Activated naive CD8-positive, alpha-beta T cell treated with anti-CD3 and anti-CD28 coated beads for 36 hours (primary cell): ENCODE results near the gene OR2L8. TPM values are rescaled to one million over a fixed set of nuclear protein-coding genes. Genes with fewer than 3 reads are reported as not detected.
A peak's percentile ranks its signal among the peaks of the same experiment; 100 is the strongest.

Experiments
- DNase-seq: peaks from one replicate; pipeline ENCODE4 v3.0.0; 2021
- H3K27ac Mint-ChIP-seq: one replicate; pipeline ENCODE4 v1.8.0; 2022; ENCODE audit warnings: mild to moderate bottlenecking, moderate library complexity, mixed read lengths
- H3K27me3 Mint-ChIP-seq: one replicate; pipeline ENCODE4 v1.8.0; 2022; ENCODE audit warnings: mild to moderate bottlenecking, mixed read lengths
- H3K36me3 Mint-ChIP-seq: one replicate; pipeline ENCODE4 v1.8.0; 2021; ENCODE audit warnings: mild to moderate bottlenecking, mixed read lengths
- H3K4me1 Mint-ChIP-seq: one replicate; pipeline ENCODE4 v1.8.0; 2021; ENCODE audit warnings: mixed read lengths
- H3K4me3 Mint-ChIP-seq: one replicate; pipeline ENCODE4 v1.8.0; 2022; ENCODE audit warnings: mild to moderate bottlenecking, moderate library complexity, mixed read lengths
- H3K9me3 Mint-ChIP-seq: one replicate; pipeline ENCODE4 v1.8.0; 2022; ENCODE audit warnings: mixed read lengths
- total RNA-seq, 2 experiments: library from RNA; stranded (reverse); gene quantifications; one replicate each; pipeline ENCODE4 v1.2.3, GENCODE V29; 2021

OR2L8 gene
- total RNA-seq, 2 experiments from 2014 or later: not detected

DNA sequence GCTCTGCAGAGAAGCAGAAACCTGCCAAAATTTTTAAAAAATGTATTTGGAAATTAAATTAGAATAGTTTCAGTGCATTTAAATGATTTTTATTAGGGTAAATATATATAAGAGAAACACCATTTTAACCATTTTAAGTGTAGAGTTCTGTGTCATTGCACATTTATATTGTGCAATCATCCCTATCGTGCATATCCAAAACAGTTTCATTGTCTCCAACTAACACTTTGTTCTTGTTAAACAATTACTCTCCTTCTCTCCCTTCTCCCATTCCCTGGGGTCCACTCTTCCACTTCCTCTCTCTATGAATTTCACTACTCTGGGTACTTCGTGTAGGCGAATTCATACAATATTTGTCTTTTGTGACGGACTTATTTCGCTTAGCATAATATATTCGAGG lies 6.0 kb upstream of the OR2L8 start:
- no peak for DNase-seq
- no peak overlapping the region for H3K27ac Mint-ChIP-seq
- peaks cover 2% of the 10 kb centered on the region for H3K36me3 Mint-ChIP-seq
- no peak overlapping the region for H3K4me3 Mint-ChIP-seq
- H3K4me1 Mint-ChIP-seq: no peaks in the 10 kb centered on the region
- peaks cover 5% of the 10 kb centered on the region for H3K9me3 Mint-ChIP-seq
- no peaks in the 10 kb centered on the region for H3K27me3 Mint-ChIP-seq

DNA sequence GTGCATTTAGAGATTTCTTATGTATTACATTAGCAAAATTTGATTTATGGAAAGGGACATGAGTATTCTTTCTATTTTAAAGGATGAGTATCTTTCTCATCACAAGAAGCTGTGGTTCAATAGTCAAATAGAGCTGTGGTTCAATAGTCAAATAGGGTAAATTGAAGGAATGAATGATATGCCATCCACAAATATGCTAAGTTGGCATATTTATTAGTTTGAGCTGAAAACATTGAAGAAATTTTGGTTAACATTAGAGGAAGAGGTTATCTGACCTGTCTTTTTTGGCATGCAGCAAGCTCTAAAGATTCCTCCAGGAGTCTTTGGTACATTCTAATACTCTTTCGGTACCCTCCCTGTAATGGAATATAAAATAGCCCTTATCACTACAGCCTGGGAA lies 4.8 kb downstream of the OR2L8 start:
- Mint-ChIP-seq H3K4me3 (no peak overlapping the region), H3K36me3 (peaks cover 2% of the 10 kb centered on the region), H3K9me3 (peaks cover 11% of the 10 kb centered on the region), H3K4me1 (no peaks in the 10 kb centered on the region), H3K27ac (no peak overlapping the region), H3K27me3 (peaks cover 3% of the 10 kb centered on the region)
- DNase-seq: no peak

DNA sequence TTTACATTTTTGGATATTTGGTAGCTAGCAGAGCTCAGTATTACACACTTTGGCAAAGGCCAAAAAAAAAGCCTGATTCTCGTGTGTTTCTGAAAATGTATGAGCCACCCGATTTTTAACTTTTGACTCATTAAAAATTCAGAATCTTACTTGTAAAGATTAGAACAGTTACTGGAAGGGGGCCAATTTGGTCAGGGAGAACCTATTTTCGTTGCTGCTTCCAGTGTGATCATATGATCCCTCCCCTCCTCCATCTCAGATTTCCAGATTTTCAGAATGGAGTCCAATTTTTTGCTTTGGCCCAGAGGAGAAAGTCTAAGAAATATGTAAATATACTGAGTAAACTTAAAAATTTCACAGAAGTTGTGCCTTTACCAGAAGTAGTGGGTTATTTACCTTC lies 13.1 kb downstream of the OR2L8 start:
- DNase-seq: no peak
- no peaks in the 10 kb centered on the region for H3K27me3 Mint-ChIP-seq
- peaks cover 10% of the 10 kb centered on the region for H3K9me3 Mint-ChIP-seq

DNA sequence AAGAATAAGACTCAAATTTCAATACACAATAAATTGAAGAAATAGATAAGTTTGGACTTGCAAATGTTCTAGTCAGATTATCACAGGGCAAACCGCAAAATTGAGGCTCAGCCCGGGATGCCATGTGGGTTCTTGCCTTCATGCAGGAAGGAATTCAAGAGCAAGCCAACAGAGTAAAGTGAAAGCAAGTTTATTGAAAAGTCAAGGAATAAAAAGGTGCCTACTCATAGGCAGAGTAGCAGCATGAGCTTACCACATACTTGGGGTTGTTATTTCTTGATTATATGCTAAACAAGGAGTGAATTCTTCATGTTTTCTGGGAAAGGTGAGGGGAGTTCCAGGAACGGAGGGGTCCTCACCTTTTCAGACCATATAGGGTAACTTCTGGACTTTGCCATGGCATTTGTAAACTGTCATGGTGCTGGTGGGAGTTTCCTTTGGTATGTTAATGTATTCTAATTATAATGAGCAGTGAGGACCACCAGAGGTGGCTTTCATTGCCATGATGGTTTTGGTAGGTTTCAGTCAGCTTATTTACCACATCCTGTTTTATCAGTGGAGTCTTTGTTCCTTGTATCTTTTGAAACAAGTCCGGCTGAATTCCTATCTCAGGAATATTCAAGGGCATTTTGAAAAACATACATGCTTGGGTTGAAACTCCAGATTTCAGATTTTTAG lies 14.4 kb downstream of the OR2L8 start:
- Mint-ChIP-seq H3K9me3 (peaks cover 4% of the 10 kb centered on the region), H3K4me1 (peaks cover 4% of the 10 kb centered on the region), H3K27me3 (peaks cover 4% of the 10 kb centered on the region), H3K4me3 (no peak overlapping the region), H3K27ac (no peak overlapping the region), H3K36me3 (peaks cover 2% of the 10 kb centered on the region)
- peak; percentile 8 for DNase-seq

More for the DNA sequence above, 13.1 kb downstream of the OR2L8 start:
- Mint-ChIP-seq H3K4me1 (peaks cover 2% of the 10 kb centered on the region), H3K27ac (no peak overlapping the region), H3K36me3 (peaks cover 2% of the 10 kb centered on the region), H3K4me3 (no peak overlapping the region)

GRCh38 chr1:247964933-247965332 lies 16.3 kb downstream of the OR2L8 start, which contains the start of gene OR2AK2:
TSS of gene OR2AK2 (plus strand) at chr1:247965233. CDS start at chr1:247965377, 144 bp downstream.
- H3K4me3 Mint-ChIP-seq: no peak within 1 kb of the TSS
- H3K36me3 Mint-ChIP-seq: peaks cover 7% of the 10 kb centered on the region
- H3K4me1 Mint-ChIP-seq: peaks cover 4% of the 10 kb centered on the region
- H3K27me3 Mint-ChIP-seq: peaks cover 4% of the 10 kb centered on the region
- DNase-seq: no peak
- peaks cover 5% of the 10 kb centered on the region for H3K9me3 Mint-ChIP-seq
- no peak within 1 kb of the TSS for H3K27ac Mint-ChIP-seq

- H3K27ac Mint-ChIP-seq: no peak overlapping the region
- peaks cover 5% of the 10 kb centered on the region for H3K9me3 Mint-ChIP-seq
- peaks cover 4% of the 10 kb centered on the region for H3K27me3 Mint-ChIP-seq
- H3K4me3 Mint-ChIP-seq: no peak overlapping the region
- peaks cover 5% of the 10 kb centered on the region for H3K36me3 Mint-ChIP-seq
- no peak for DNase-seq
- H3K4me1 Mint-ChIP-seq: peaks cover 4% of the 10 kb centered on the region
These were observed 18.0 kb downstream of the OR2L8 start for GRCh38 chr1:247966532-247967204.

- no peak for DNase-seq
- Mint-ChIP-seq H3K27me3 (no peaks in the 10 kb centered on the region), H3K27ac (no peak overlapping the region), H3K4me3 (no peak overlapping the region), H3K9me3 (no peaks in the 10 kb centered on the region), H3K36me3 (peaks cover 1% of the 10 kb centered on the region), H3K4me1 (no peaks in the 10 kb centered on the region)
These were observed 44.3 kb downstream of the OR2L8 start for GRCh38 chr1:247992986-247993385.

DNA sequence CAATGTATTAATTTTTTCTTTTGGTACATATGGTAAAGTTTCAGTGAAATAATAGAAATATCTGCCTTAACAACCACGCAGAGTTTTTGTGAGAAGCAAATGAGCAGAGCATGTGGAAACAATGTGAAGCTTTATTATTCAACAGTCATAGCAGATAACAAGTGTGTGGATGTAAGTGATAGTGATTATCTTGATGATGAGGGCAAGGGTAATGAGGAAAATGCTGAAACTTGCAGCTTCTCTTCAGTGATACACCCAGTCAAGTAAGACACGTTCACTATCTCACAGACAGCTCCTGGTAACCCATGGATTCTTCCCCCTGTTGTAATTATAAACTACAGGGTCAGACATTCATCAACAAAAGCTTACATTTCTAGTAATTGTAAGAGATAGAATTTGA lies 50.2 kb downstream of the OR2L8 start:
- Mint-ChIP-seq H3K36me3 (no peaks in the 10 kb centered on the region), H3K27me3 (no peaks in the 10 kb centered on the region), H3K4me3 (no peak overlapping the region), H3K27ac (no peak overlapping the region), H3K9me3 (no peaks in the 10 kb centered on the region), H3K4me1 (peaks cover 2% of the 10 kb centered on the region)
- DNase-seq: no peak

Other genes with a start within 250 kb of the OR2L8 start
- not detected for gene OR6F1, start 232.2 kb upstream of the OR2L8 start, total RNA-seq
- not detected for gene OR14K1, start 210.2 kb upstream of the OR2L8 start, total RNA-seq
- not detected for gene OR14A2, start 200.7 kb upstream of the OR2L8 start, total RNA-seq
- gene OR1C1, start 188.3 kb upstream of the OR2L8 start, total RNA-seq: not detected
- not detected for gene OR14A16, start 124.7 kb upstream of the OR2L8 start, total RNA-seq
- not detected for gene OR11L1, start 107.0 kb upstream of the OR2L8 start, total RNA-seq
- gene TRIM58, start 91.7 kb upstream of the OR2L8 start, total RNA-seq: under 1 TPM; 0.06 to 0.08 TPM
- gene OR2W3, start 53.3 kb upstream of the OR2L8 start, total RNA-seq: not detected
- not detected for gene OR2T8, start 28.6 kb upstream of the OR2L8 start, total RNA-seq
- not detected for gene OR2AJ1, start 24.0 kb upstream of the OR2L8 start, total RNA-seq
- not detected for gene OR2AK2, start 16.4 kb downstream of the OR2L8 start, total RNA-seq
- not detected for gene OR2L5, start 64.8 kb downstream of the OR2L8 start, total RNA-seq
- under 1 TPM in 1 of 2 experiments, not detected in 1; 0.06 TPM for gene OR2L2, start 81.2 kb downstream of the OR2L8 start, total RNA-seq
- not detected for gene OR2L3, start 98.0 kb downstream of the OR2L8 start, total RNA-seq
- not detected for gene OR2L13, start 146.3 kb downstream of the OR2L8 start, total RNA-seq
- gene OR2M5, start 196.3 kb downstream of the OR2L8 start, total RNA-seq: not detected
- gene OR2M2, start 226.0 kb downstream of the OR2L8 start, total RNA-seq: not detected
- not detected for gene OR2M3, start 248.4 kb downstream of the OR2L8 start, total RNA-seq